Measurements from ENCODE around the gene LYPD5.
A peak's percentile ranks its signal among the peaks of the same experiment; 100 is the strongest.

Gene LYPD5

DNA sequence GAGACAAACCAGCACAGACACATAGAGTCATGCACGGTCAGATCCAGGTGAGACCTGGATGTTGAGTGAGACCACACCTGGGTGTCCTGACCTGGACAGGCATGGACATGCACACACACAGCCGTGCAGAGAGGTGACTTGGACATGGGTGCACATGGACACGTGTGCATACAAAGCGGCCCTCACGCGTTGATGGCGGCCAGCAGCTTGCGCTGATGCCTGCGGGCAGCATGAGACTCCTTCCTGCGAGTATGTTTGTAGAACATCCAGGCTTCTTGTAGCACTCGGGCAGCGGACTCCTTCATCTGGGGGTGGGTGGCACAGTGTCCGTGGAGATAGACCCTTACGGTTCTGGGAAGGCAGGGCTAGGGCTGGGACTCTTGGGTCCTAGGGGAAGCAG lies 33.0 kb downstream of the LYPD5 start:
- TF ChIP-seq NFIC (IDR thresholded peaks at IDR 0.05) = no peak
- TF ChIP-seq, protein P1, sequence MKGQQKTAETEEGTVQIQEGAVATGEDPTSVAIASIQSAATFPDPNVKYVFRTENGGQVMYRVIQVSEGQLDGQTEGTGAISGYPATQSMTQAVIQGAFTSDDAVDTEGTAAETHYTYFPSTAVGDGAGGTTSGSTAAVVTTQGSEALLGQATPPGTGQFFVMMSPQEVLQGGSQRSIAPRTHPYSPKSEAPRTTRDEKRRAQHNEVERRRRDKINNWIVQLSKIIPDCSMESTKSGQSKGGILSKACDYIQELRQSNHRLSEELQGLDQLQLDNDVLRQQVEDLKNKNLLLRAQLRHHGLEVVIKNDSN (IDR thresholded peaks at IDR 0.05) = no peak
- TF ChIP-seq, protein P2, sequence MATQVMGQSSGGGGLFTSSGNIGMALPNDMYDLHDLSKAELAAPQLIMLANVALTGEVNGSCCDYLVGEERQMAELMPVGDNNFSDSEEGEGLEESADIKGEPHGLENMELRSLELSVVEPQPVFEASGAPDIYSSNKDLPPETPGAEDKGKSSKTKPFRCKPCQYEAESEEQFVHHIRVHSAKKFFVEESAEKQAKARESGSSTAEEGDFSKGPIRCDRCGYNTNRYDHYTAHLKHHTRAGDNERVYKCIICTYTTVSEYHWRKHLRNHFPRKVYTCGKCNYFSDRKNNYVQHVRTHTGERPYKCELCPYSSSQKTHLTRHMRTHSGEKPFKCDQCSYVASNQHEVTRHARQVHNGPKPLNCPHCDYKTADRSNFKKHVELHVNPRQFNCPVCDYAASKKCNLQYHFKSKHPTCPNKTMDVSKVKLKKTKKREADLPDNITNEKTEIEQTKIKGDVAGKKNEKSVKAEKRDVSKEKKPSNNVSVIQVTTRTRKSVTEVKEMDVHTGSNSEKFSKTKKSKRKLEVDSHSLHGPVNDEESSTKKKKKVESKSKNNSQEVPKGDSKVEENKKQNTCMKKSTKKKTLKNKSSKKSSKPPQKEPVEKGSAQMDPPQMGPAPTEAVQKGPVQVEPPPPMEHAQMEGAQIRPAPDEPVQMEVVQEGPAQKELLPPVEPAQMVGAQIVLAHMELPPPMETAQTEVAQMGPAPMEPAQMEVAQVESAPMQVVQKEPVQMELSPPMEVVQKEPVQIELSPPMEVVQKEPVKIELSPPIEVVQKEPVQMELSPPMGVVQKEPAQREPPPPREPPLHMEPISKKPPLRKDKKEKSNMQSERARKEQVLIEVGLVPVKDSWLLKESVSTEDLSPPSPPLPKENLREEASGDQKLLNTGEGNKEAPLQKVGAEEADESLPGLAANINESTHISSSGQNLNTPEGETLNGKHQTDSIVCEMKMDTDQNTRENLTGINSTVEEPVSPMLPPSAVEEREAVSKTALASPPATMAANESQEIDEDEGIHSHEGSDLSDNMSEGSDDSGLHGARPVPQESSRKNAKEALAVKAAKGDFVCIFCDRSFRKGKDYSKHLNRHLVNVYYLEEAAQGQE (IDR thresholded peaks at IDR 0.05; ENCODE audit: low read depth) = no peak
- TF ChIP-seq EGR1 (IDR thresholded peaks at IDR 0.05) = no peak
- TF ChIP-seq CEBPB (IDR thresholded peaks at IDR 0.05) = no peak
- TF ChIP-seq YY1 (IDR thresholded peaks at IDR 0.05; ENCODE audit: low read depth) = no peak
- no peak for TF ChIP-seq CREB1 (IDR thresholded peaks at IDR 0.05; ENCODE audit: low read depth)
- no peak for TF ChIP-seq TAF1 (IDR thresholded peaks at IDR 0.05; ENCODE audit: low read depth)
- no peak for TF ChIP-seq ZBTB7A (IDR thresholded peaks at IDR 0.05; ENCODE audit: low read depth)

DNA sequence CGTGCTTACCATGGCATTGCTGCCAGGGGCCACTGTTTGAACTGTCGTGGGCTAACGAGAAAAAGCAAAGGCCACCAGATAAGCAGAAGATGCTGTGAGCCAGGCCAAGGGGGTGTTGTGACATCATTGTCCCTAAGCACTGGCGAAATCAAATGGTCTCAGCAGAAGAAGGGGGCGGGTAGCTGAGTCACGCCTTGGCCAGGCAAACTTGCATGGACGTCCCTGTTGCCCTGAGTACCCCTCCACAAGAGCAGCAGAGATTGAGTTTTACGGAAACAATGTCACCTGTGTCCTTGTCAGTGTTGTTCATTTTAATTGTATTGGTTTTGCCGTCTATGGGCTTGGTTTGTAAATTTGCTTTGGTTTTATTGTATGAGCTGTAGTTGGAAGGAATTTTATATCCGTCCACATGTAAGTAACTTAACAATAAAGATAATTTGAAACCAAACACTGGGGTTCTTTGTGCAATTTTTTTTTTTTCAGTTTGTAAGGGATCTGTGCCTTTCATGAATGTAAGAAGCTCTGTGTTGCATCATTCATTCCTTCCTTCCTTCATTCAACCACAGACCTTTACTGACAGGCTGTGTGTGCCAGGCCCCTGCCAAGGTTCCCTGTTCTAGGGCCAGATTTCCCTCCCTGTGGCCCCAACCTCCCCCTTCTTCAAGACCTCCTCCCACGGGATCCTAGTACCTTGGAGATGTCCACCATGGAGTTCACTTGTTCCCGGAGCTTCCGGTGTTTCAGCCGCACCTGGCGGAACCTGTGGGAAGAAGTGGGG lies 33.8 kb downstream of the LYPD5 start:
- TF ChIP-seq YY1 (IDR thresholded peaks at IDR 0.05; ENCODE audit: low read depth) = no peak
- no peak for TF ChIP-seq EGR1 (IDR thresholded peaks at IDR 0.05)
- no peak for TF ChIP-seq CEBPB (IDR thresholded peaks at IDR 0.05)
- no peak for TF ChIP-seq RAD21 (IDR thresholded peaks at IDR 0.05; ENCODE audit: low read depth)
- TF ChIP-seq, protein P2 (IDR thresholded peaks at IDR 0.05; ENCODE audit: low read depth) = no peak
- TF ChIP-seq ZBTB7A (IDR thresholded peaks at IDR 0.05; ENCODE audit: low read depth) = no peak
- no peak for TF ChIP-seq CREB1 (IDR thresholded peaks at IDR 0.05; ENCODE audit: low read depth)
- no peak for TF ChIP-seq TCF12 (IDR thresholded peaks at IDR 0.05; ENCODE audit: low read depth)
- no peak for TF ChIP-seq TEAD4 (IDR thresholded peaks at IDR 0.05)
- TF ChIP-seq, protein P3, sequence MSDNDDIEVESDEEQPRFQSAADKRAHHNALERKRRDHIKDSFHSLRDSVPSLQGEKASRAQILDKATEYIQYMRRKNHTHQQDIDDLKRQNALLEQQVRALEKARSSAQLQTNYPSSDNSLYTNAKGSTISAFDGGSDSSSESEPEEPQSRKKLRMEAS (IDR thresholded peaks at IDR 0.05) = no peak
- no peak for TF ChIP-seq NFIC (IDR thresholded peaks at IDR 0.05)
- TF ChIP-seq FOXM1 (IDR thresholded peaks at IDR 0.05; ENCODE audit: borderline replicate concordance, low read depth) = no peak
- TF ChIP-seq, protein P1 (IDR thresholded peaks at IDR 0.05) = no peak
- no peak for TF ChIP-seq EP300 (IDR thresholded peaks at IDR 0.05; ENCODE audit: borderline replicate concordance)
- TF ChIP-seq TAF1 (IDR thresholded peaks at IDR 0.05; ENCODE audit: low read depth) = no peak

DNA sequence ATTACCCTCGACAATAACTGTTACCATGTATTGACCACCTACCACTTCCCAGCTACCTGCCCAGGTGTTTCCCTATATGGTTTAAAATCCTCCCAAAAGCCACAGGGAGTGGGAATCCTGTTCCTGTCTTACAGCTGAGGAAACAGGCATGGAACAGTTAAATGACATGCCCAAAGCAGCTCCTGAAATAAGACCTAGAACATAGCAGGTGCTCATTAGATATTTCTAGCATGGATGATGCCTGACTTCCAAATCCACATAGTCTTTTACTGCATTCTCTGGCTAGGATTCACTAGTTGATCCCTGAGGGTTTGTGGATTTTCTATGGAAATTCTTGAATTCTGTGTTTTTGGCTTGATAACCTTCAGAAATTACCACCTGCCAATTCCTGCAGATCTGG lies 34.4 kb downstream of the LYPD5 start:
- TF ChIP-seq FOXM1 (IDR thresholded peaks at IDR 0.05; ENCODE audit: borderline replicate concordance, low read depth) (no peak), CEBPB (IDR thresholded peaks at IDR 0.05) (no peak), RAD21 (IDR thresholded peaks at IDR 0.05; ENCODE audit: low read depth) (no peak), YY1 (IDR thresholded peaks at IDR 0.05; ENCODE audit: low read depth) (no peak), TAF1 (IDR thresholded peaks at IDR 0.05; ENCODE audit: low read depth) (no peak)

DNA sequence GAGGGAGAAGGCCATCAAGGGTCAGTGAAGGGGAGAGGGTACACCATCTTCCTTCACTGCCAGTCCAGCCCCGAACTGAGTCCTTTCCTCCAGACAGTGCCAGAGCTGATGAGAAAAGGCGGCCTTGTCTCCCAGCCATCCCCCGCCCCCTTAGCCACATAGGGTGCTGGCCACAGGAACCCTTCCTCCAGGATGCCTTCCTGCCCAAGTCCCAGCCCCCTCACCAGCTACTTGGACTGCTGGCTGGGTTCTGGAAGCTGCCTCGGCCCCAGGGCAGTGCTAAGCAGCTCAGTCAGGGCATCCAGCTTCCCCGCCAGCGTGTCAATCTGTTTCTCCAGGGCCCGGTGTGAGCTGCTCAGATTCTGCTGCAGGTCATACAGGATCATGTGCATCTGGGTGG lies 34.9 kb downstream of the LYPD5 start:
- TF ChIP-seq EGR1 (IDR thresholded peaks at IDR 0.05) (no peak), ZBTB7A (IDR thresholded peaks at IDR 0.05; ENCODE audit: low read depth) (0 out of 2 replicates have a peak, but pooled peaks have one; percentile 16)

DNA sequence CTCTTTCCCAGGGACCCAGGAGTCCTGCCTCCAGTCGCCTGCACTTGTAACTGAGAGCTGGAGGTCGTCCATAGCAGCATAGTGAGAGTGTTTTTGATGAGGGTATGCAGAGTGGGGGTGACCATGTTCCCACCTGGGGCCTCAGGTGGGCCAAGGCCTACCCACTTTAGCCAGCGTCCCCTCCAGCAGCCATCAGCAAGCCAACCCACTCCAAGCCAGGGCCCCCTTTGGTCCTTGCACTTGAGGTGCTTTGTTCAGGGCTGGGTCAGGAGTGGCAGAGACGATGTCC lies 35.5 kb downstream of the LYPD5 start:
- TF ChIP-seq, protein P2 (IDR thresholded peaks at IDR 0.05; ENCODE audit: low read depth) = no peak
- TF ChIP-seq, protein P1 (IDR thresholded peaks at IDR 0.05) = no peak
- TF ChIP-seq TEAD4 (IDR thresholded peaks at IDR 0.05) = no peak
- no peak for TF ChIP-seq TAF1 (IDR thresholded peaks at IDR 0.05; ENCODE audit: low read depth)
- no peak for TF ChIP-seq CEBPB (IDR thresholded peaks at IDR 0.05)
- TF ChIP-seq TCF12 (IDR thresholded peaks at IDR 0.05; ENCODE audit: low read depth) = no peak
- no peak for TF ChIP-seq NFIC (IDR thresholded peaks at IDR 0.05)
